ENCODE data around the gene WDR33.
"Not testable (repeated sequence)": the region's sequence is repeated elsewhere in the genome, so short reads cannot be mapped to it uniquely, and the experiment has no call there.

The WDR33 gene
- total RNA-seq, result 188 to 201 (median 197) reads per million in 3 experiments

DNA sequence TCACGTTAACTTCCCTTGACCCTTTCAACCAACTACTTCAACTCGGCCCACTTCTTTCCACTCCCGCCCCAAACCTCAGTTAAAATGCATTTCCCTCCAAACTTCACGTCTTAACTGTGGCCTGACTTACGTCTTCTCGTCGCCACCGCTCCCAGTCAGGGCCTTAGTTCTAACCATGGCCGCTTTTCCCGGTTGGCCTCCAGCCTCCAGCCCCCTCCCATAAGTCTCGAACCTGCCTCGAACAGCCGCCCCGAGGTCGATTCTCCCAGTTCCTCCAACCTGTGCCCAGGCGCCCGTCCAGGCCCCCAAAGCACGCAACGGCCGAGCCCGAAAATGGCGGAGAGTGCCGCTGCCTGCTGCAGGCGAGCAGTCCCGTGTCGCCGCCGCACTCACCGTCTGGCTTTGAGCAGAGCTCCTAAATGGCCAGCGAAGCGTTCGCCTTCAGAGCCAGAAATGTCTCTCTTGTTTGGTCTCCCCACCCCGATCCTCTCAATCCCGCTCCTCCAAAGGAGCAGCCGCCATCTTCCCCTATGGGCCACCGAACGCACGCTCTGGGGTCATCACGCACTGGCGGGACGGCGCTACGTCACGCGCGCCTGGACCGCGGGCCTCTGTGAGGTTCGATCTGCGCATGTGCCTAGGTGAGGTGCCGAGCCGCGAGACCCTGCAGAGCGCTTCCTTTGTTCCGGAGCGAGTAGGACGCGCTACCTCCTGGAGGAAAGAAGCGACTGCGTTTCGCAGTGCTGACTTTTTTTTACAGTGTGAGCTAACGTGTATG lies at the start of gene WDR33:
TSS of gene WDR33 (minus strand) at position 553 of the 778 bp plus-strand sequence. CDS start 40,190 bp downstream, outside the sequence.
- DNase-seq, result peak; percentile 94

DNA sequence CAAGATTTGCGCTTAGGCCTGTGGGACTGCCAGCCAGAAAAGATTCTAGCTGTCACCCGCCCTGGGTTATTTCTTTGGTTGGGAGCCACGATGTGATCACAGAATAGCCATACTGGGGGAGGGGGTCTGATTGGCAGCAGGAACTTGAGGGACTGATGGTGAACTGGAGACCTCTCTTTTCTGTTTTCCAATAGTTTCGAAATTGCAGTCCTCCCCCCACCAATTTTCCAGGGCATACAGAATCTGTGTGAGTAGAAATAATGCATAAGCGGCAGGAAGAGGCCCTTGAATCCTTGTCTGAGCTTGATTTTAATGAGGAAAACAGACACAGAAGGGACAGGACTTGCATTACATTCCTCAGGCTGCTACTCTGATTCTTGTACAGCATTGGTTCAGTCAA lies 49.2 kb upstream of the WDR33 start:
- no peak for DNase-seq

DNA sequence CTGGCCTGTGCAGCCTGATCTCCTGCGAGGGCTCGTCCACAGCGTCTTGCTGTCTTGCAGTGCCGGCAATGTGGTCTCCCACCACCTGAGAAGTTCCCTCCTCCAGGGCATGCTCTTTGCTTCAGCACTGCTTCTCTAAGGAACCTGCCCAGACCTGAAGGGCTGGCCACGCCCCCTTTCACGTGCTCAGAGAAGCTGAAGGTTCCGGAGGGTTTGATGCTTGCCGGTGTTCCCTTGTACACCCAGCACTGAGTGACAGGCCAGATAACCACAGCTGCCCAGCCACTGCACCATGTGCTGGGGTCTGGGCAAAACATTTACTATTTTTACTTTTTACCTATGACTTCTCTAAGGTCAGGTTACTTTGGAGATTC lies 48.7 kb upstream of the WDR33 start:
- peak; percentile 60 for DNase-seq

DNA sequence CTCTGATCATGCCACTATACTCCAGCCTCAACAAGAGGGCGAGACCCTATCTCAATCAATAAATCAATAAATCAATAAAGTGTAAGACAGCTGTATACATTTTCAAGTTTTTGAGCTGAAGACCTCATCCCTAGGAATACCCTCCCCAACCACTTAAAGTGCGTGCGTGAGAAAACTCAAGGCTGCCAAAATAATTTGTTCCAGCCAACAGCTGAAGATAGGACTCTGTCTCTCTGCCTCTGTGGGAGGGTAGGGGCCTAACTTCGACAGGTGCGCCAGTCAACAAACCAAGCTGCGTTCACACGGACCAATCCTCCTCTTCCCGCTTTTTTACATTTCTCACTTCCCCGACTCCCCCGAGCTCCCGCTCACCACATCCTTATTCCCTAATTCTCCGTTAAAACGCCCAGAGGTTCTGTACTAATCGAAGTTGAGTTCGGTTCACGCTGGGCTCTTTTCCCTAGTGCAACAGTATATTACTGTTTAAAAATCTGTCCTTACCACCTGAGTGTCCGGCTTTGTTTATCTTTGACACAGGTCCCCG lies 46.4 kb upstream of the WDR33 start:
- peak; percentile 7 for DNase-seq

DNA sequence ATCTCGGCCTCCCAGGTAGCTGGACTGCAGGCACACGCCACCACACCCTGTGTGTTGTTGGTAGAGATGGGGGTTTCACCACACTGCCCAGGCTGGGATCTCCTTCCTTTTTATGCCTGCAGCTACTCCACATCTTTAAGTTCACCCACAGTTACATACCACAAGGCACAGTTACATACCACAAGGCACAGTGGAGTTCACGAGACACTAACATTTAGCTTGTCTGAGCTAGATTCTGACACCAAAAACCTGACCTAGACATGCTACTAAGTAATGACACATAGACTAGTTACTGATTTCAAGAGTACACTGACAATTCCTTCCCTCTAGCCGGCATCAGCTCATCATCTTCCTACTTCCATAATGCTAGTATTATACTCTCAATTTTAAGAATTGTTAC lies 42.7 kb upstream of the WDR33 start:
- DNase-seq, result no peak

DNA sequence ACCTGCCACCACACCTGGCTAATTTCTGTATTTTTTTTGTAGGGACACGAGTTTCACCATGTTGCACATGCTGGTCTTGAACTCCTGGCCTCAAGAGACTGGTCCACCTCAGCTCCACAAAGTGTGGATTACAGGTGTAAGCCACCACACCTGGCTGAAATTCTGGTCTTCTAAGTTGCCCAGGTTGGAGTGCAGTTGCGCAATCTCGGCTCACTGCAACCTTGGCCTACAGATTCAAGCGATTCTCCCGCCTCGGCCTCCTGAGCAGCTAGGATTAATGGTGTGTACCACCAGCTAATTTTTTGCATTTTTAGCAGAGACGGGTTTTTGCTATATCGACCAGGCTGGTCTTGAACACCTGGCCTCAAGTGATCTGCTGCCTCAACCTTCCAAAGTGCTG lies 41.4 kb upstream of the WDR33 start:
- DNase-seq, result no peak

DNA sequence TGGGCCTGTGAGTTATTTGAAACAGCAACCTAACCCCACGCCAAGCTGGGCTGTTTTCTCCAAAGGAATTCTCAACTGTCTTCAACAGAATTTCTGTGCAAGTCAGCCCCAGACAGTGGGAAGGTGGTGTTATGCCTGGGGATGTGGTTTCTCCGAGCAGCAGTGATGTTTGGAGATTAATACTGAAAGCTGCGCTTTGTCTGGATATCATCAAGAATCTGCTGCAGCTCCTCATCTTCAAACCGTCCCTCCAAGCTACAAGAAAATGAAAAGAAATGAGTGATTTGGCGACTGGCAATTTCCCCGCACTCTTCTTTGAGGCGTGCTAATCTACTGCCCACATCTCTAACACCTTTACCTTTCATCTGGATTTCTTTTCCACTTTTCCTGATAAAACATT lies 37.0 kb upstream of the WDR33 start:
- DNase-seq, result no peak

DNA sequence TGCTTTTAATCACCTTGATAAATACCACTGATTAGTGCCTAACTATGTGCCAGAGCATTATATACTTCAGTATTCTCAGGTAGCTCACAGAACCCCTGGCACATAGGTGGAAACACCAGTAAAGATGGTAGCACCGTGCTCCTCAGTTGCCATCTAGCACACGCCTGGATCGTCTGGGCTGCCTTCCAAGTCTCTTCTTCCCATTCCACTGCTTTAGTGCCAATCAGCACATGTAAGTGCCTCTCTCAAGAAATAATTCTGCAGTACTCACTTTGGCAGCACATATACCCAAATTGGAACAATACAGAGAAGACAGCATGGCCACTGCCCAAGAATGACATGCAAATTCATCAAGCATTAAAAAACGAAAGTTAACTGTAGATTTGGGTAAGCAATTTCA lies 34.0 kb upstream of the WDR33 start:
- DNase-seq, result no peak

DNA sequence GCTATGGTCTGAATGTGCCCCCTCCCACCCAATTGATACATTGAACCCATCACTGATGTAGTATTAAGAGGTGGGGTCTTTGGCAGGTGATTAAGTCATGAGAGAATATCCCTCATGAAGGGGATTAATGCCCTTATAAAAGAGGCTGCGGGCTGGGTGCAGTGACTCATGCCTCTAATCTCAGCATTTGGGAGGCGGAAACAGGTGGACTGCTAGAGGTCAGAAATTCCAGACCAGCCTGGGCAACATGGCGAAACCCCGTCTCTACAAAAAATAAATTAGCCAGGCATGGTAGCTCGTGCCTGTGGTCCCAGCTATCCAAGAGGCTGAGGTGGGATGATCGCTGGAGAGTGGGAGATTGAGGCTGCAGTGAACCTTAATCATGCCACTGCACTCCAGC lies 32.7 kb upstream of the WDR33 start:
- DNase-seq, result no peak

DNA sequence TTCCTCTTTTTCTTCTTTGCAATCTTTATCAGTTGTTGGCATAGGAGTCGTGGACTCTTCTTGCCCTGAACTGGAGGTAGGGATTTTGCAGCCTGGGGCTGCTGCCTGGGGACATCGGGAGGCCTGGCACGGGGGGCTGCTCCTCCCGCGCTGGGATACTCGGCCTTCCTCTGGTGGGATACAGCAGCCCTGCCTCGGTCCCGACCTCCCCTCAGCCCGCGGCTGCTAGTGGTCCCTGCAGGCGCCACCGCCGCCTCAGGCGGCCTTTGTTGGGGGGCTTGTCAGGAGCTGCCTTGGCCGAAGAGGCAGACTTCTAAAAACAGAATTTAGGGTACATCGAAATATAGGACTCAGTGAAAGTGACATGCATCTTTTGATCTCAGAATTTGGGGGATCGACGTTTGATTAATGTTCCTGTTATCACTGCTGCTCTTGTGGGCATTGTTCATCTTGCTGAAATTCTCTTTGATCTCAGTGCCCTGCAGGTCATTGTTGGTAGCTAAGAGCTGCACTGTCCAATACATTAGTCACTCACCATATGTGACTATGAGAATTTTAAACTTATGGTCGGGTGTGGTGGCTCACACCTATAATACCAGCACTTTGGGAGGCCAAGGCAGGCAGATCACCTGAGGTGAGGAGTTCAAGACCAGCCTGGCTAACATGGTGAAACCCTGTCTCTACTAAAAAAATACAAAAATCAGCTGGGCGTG lies 30.7 kb upstream of the WDR33 start:
- DNase-seq, result no peak

DNA sequence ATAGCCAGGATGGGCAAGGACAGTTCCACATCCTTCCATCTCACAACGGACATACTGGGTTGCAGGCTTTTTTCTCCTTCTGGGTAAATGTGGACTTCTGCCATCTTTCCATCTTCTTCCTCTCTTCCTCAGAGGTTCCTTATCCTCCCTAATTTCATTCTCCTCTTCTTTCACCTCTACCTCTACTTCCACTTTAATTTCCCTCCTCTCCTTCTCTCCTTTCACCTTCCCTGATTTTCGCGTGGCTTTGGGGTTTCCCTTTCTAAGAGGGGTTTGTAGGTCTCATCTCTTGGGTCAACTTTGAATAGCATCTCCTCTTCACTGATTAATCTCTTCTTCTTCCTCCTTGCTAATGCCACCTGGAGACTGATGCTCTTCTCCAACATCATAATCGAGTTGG lies 29.9 kb upstream of the WDR33 start:
- DNase-seq, result no peak

DNA sequence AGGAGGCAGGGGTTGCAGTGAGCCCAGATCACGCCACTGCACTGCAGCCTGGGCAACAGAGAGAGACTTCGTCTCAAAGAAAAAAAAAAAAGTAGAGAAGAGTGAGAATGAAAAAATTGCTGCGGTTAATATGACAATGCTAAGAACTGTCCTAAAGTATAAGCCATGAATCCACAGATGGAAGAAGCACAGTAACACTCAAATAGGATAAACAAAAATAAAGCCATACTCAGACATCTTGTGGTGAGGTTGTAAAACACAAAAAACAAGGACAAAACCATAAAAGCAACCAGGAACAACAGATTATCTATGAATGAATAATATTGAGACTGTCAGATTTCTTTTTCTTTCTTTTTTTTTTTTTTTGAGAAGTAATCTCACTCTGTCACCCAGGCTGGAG lies 24.0 kb upstream of the WDR33 start:
- no peak for DNase-seq

DNA sequence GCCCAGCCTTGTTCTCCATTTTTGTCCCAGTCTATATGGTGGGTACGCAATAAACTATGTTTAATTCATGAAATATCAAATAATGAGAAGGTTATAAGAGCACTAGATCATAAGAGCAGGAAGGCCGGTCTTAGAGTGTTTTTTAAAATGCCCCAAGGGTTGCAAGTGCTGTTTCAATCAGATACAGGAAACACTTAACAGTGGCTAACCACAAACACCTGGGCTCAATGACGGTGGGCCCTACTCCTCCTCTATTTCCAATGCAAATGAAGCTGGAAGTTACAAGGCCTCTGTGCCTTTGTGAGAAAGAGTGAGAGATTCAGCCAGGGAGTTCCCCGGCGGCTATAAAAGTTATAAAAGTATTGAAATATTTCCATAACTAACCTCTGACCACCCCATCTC lies 18.9 kb upstream of the WDR33 start:
- peak; percentile 78 for DNase-seq

DNA sequence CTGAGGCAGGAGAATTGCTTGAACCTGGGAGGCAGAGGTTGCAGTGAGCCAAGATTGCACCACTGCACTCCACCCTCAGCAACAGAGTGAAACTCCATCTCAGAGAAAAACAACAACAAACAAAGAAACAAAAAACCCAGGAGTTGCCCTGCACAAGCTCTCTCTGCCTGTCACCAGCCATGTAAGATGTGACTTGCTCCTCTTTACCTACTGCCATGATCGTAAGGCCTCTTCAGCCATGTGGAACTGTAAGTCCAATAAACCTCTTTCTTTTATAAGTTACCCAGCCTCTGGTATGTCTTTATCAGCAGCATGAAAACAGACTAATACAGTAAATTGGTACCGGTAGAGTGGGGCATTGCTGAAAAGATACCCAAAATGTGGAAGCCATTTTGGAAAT lies 15.7 kb upstream of the WDR33 start:
- not testable (repeated sequence) for DNase-seq

DNA sequence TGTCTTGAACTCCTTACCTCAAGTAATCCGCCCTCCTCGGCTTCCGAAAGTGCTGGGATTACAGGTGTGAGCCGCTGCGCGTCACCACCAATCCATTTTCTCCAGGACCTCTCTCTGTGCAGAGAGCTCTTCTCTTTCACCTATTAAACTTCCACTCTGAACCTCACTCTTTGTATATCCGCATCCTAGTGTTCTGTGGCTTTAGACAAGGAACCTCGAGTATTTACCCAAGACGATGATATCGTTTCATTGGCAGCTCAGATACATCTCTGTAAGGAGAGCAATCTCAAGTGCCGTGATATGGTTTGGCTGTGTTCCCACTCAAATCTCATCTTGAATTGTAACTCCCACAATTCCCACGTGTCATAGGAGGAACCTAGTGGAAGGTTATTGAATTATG lies 15.1 kb upstream of the WDR33 start:
- no peak for DNase-seq

DNA sequence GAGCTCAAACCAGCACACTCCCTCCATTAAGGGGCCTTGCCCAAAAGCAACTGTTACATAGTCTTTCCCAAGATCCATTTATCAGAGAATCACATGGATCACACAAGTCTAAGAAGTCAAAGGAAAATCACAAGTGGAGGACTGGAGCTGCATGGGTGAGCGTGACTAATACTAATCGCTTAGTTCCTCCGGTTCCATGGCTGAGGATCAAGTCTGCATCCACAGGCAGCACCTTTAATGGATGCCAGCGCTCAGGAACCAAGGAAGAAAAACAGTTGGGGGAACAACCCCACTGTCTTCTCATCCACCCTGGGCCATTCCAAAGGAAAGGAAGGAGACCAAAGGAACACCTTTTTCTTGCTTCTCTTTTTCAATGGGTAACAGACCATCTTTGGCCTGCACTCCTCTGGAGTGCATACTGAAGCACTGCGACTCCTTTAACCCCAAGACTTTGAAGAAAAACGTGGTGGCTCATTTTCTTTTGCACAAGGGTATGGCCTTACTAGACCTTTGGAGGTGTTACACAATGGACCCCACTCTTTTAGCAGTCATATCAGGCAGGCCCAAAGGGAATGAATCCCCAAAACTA lies 9.2 kb upstream of the WDR33 start:
- DNase-seq, result no peak

DNA sequence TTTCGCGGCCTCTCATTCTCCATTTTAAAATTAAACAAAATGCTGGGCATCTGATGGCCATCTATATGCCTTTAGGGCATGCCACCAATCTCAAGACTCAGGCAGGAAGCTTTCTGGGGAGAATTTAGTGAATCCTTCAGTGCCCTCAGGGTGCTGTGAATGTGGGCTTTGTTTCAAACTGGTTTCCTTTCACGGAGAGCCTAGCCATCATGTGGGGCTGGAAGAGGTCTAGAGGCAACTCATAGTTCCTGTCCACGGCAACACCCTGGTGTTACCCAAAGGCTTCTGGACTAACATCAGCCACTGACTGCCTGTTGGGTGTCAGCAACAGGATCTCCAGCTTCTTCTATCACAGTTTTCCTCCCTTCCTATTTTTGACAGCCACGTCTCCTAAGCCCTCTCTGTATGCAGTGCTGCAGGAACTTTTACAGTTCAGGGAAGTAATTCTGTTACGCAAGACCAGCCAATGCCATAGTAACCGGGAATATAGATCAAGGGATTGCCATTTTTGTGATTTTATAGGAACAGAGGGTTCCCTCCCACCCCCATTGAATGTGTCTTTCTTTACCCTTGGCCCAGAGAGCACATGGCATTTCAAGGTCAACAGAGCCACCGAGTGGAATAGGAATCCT lies 7.9 kb upstream of the WDR33 start:
- no peak for DNase-seq

DNA sequence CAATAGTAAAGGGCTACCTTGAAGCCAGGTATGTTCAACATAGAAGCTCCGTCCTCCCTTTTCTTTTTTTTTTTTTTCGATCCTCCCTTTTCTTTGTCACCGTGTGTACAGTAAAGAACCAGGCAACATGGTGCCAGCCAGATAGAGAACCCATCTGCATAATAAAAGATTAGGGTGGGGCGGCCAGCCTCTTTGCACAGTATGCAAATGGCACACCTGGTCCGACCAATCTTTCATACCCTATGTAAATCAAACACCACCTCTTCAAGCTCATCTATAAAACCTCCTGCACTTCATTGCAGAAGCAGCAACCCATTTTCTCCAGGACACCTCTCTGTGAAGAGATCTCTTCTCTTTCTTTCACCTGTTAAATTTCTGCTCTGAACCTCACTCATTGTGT lies 7.3 kb upstream of the WDR33 start:
- DNase-seq, result no peak

DNA sequence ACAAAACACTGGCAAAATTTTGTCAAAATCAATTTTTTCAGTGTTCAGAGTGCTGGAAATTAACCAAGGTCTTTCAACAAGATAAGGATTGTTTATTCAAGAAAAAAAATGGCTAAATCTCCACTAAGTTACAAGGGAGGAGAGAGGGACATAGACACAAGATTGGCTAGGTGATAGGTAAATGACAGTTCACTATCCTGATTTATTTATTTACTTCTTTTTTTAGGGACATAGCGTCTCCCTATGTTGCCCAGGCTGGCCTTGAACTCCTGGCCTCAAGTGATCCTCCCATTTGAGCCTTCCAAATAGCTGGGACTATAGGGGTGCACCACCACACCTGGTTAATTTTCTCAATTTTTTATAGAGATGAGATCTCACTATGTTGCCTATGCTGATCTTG lies 3.7 kb upstream of the WDR33 start:
- DNase-seq, result no peak

DNA sequence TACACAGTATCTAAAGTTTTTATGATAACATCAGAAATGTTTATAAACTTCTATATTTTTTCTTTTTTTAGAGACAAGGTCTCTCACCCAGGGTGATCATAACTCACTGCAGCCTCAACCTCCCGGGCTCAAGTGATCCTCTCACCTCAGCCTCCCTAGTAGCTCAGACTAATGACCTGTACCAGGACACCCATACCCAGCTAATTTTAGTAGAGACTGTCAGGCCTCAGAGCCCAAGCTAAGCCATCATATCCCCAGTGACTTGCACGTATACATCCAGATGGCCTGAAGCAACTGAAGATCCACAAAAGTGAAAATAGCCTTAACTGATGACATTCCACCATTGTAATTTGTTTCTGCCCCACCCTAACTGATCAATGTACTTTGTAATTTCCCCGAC lies 1.5 kb upstream of the WDR33 start:
- DNase-seq, result not testable (repeated sequence)

DNA sequence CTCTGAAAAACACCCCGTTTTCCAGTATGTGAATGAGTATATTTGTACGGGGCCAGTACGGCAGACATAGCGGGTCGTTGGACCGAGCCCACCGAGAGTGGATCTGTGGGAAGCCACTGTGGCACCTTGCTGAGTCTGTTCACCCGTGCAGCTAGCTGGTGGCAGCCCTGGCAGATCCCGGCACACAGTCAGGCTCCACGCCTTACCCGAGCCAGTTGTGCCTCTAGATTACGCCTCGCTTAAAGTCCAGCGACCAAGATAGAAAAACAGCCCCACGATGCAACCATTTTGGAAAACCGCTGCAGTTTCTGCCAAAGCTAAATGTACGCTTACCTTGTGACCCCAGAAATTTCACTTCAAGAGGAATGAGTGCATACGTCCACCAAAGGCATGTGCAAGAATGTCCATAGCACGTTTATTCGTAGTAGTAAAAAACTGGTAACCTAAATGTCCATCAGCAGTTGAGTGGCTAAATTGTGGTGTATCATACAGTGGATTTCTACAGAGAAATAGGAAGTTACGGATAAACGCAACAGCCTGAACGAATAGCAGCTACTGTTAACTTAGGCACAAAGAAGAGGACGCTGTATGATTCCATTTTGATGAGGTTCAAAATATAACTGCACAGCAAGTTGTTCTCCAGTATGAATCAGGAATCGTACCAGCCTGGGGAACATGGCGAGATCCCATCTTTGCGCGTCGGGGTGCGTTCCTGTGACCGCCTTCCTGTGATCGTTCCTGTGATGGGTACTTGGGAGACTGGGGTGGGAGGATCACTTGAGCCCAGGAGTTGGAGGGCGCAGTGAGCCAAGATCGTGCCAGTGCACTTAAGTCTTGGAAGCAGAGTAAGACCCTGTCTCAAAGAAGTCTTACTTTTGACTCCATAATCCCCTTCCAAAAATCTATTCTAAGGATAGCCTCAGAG lies 688 bp upstream of the WDR33 start:
- no peak for DNase-seq

DNA sequence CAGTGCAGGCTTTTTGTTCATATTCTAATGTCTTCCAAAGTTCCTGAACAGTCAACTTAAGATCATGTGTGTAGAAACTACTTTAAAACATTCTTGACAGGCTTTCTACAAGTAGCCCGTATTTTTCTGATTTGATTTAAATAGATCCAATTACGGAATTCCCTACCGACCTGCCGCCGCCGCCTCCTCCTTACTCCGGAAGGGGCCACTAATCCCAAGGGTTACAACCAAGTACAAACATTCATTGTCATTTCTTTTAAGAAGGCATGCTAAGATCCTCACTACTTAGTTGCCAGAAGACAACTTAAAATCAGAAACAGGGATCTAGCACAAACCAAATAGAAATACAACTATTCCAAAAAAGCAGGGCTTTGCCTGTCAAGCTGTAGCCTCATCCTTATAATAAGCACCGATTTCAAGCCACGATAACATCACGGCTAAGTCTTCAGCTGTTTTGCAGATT lies 784 bp downstream of the WDR33 start:
- no peak for DNase-seq
